ENCODE results near the gene TCF7L1. TPM values are rescaled to one million over a fixed set of nuclear protein-coding genes. Genes with fewer than 3 reads are reported as not detected.

The TCF7L1 gene
- total RNA-seq, 2 donors from 2014 or later = 3.1 to 4.0 TPM

GRCh38 chr2:85181134-85181631 is 48.0 kb downstream of the TCF7L1 start:
- Histone ChIP-seq H3K4me3 (no peak overlapping the region), H3K27me3 (no peaks in the 10 kb centered on the region), H3K36me3 (no peaks in the 10 kb centered on the region), H3K9me3 (no peaks in the 10 kb centered on the region), H3K27ac (no peak overlapping the region), H3K4me1 (peaks cover 0 to 57% of the 10 kb centered on the region in 2 donors)
- TF ChIP-seq CTCF (IDR thresholded peaks at IDR 0.05) = peak in 1 of 2 donors; percentile 39
- DNase-seq (ENCODE audit: low spot score) = no peak

GRCh38 chr2:85181844-85182456 is 48.8 kb downstream of the TCF7L1 start:
- Histone ChIP-seq H3K36me3 (no peaks in the 10 kb centered on the region), H3K9me3 (no peaks in the 10 kb centered on the region), H3K27ac (no peak overlapping the region), H3K27me3 (no peaks in the 10 kb centered on the region), H3K4me3 (no peak overlapping the region), H3K4me1 (peaks cover 0 to 50% of the 10 kb centered on the region in 2 donors)
- no peak for TF ChIP-seq CTCF (IDR thresholded peaks at IDR 0.05)
- no peak for DNase-seq (ENCODE audit: low spot score)

GRCh38 chr2:85183076-85183475 is 49.9 kb downstream of the TCF7L1 start:
- Histone ChIP-seq H3K4me3 (no peak overlapping the region), H3K36me3 (no peaks in the 10 kb centered on the region), H3K4me1 (peaks cover 0 to 42% of the 10 kb centered on the region in 2 donors)

GRCh38 chr2:85183479-85183878 is 50.3 kb downstream of the TCF7L1 start:
- Histone ChIP-seq H3K27ac (no peak overlapping the region), H3K36me3 (no peaks in the 10 kb centered on the region), H3K4me3 (no peak overlapping the region), H3K9me3 (no peaks in the 10 kb centered on the region), H3K27me3 (no peaks in the 10 kb centered on the region), H3K4me1 (peaks cover 0 to 40% of the 10 kb centered on the region in 2 donors)
- TF ChIP-seq CTCF (IDR thresholded peaks at IDR 0.05) = no peak
- DNase-seq (ENCODE audit: low spot score) = no peak

More at GRCh38 chr2:85183076-85183475, 49.9 kb downstream of the TCF7L1 start:
- no peak for TF ChIP-seq CTCF (IDR thresholded peaks at IDR 0.05)
- DNase-seq (ENCODE audit: low spot score) = no peak
- no peak overlapping the region for H3K27ac ChIP-seq
- no peaks in the 10 kb centered on the region for H3K27me3 ChIP-seq
- no peaks in the 10 kb centered on the region for H3K9me3 ChIP-seq

- H3K27ac ChIP-seq = no peak overlapping the region
- no peak for TF ChIP-seq CTCF (IDR thresholded peaks at IDR 0.05)
- H3K9me3 ChIP-seq = no peaks in the 10 kb centered on the region
- no peaks in the 10 kb centered on the region for H3K27me3 ChIP-seq
- H3K36me3 ChIP-seq = no peaks in the 10 kb centered on the region
- peaks cover 0 to 47% of the 10 kb centered on the region in 2 donors for H3K4me1 ChIP-seq
- no peak for DNase-seq (ENCODE audit: low spot score)
- H3K4me3 ChIP-seq = no peak overlapping the region
Observed at GRCh38 chr2:85184231-85184630, 51.0 kb downstream of the TCF7L1 start.

GRCh38 chr2:85184990-85185389 is 51.8 kb downstream of the TCF7L1 start:
- no peak overlapping the region for H3K4me3 ChIP-seq
- no peak for DNase-seq (ENCODE audit: low spot score)
- H3K9me3 ChIP-seq = no peaks in the 10 kb centered on the region
- no peaks in the 10 kb centered on the region for H3K27me3 ChIP-seq
- H3K4me1 ChIP-seq = peaks cover 0 to 46% of the 10 kb centered on the region in 2 donors
- H3K36me3 ChIP-seq = no peaks in the 10 kb centered on the region
- no peak overlapping the region for H3K27ac ChIP-seq
- TF ChIP-seq CTCF (IDR thresholded peaks at IDR 0.05) = no peak

All from right atrium auricular region (tissue), 2 donors.